ENCODE data around the gene AGBL4. TPM values are rescaled to one million over a fixed set of nuclear protein-coding genes. Genes with fewer than 3 reads are reported as not detected.

AGBL4 gene
- polyA plus RNA-seq, 1 donor (not counting 4 experiments of a cell fraction or from before 2014, with no cell fraction given) = not detected

GRCh38 chr1:48906164-48906563, 1117.6 kb downstream of the AGBL4 start:
- H3K27me3 ChIP-seq (ENCODE audit: control insufficient read depth, extremely low read depth, insufficient read depth, low read length) = no peaks in the 10 kb centered on the region
- no peak overlapping the region for H2AFZ ChIP-seq (ENCODE audit: control insufficient read depth, low read length)
- H3K9me3 ChIP-seq (ENCODE audit: control insufficient read depth, low read depth, low read length) = no peaks in the 10 kb centered on the region
- H3K4me3 ChIP-seq (ENCODE audit: control insufficient read depth in 2 of 3, extremely low read depth in 1 of 3, insufficient read depth in 2 of 3, low read depth in 1 of 3, low read length in 3 of 3) = no peak overlapping the region
- DNase-seq (ENCODE audit: low read depth, low spot score) (no peak), FAIRE-seq (no peak)
- no peak overlapping the region for H3K27ac ChIP-seq (ENCODE audit: control insufficient read depth, insufficient read depth, low read length)
- TF ChIP-seq EZH2 (IDR thresholded peaks at IDR 0.05; ENCODE audit: low read length) = no peak
- TF ChIP-seq, protein P1, sequence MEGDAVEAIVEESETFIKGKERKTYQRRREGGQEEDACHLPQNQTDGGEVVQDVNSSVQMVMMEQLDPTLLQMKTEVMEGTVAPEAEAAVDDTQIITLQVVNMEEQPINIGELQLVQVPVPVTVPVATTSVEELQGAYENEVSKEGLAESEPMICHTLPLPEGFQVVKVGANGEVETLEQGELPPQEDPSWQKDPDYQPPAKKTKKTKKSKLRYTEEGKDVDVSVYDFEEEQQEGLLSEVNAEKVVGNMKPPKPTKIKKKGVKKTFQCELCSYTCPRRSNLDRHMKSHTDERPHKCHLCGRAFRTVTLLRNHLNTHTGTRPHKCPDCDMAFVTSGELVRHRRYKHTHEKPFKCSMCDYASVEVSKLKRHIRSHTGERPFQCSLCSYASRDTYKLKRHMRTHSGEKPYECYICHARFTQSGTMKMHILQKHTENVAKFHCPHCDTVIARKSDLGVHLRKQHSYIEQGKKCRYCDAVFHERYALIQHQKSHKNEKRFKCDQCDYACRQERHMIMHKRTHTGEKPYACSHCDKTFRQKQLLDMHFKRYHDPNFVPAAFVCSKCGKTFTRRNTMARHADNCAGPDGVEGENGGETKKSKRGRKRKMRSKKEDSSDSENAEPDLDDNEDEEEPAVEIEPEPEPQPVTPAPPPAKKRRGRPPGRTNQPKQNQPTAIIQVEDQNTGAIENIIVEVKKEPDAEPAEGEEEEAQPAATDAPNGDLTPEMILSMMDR (optimal IDR thresholded peaks at IDR 0.05 in 1 of 3, IDR thresholded peaks at IDR 0.05 in 1 of 3, conservative IDR thresholded peaks at IDR 0.05 in 1 of 3; ENCODE audit: extremely low read depth in 1 of 3, insufficient read depth in 2 of 3, low read length in 3 of 3) = no peak
- H3K4me1 ChIP-seq (ENCODE audit: control insufficient read depth, extremely low read depth, insufficient read depth, low read length) = no peaks in the 10 kb centered on the region
- H3K9ac ChIP-seq (ENCODE audit: control insufficient read depth, extremely low read depth, insufficient read depth, low read length) = no peak overlapping the region
- no peaks in the 10 kb centered on the region for H3K79me2 ChIP-seq (ENCODE audit: control insufficient read depth, insufficient read depth, low read length)
- H3K9me1 ChIP-seq (ENCODE audit: control insufficient read depth, extremely low read depth, insufficient read depth, low read length) = no peaks in the 10 kb centered on the region
- H3K36me3 ChIP-seq (ENCODE audit: control insufficient read depth in 2 of 2, extremely low read depth in 1 of 2, insufficient read depth in 2 of 2, low read length in 2 of 2) = no peaks in the 10 kb centered on the region
- dilution Hi-C loops (cut with MboI; ENCODE audit: extremely low pct_ligation_motif_present, low sequenced_read_pairs) = no loop called here
- no peak overlapping the region for H3K4me2 ChIP-seq (ENCODE audit: control insufficient read depth, extremely low read depth, insufficient read depth, low read depth, low read length)
- H4K20me1 ChIP-seq (ENCODE audit: control insufficient read depth, extremely low read depth, insufficient read depth, low read length) = no peaks in the 10 kb centered on the region

DNA sequence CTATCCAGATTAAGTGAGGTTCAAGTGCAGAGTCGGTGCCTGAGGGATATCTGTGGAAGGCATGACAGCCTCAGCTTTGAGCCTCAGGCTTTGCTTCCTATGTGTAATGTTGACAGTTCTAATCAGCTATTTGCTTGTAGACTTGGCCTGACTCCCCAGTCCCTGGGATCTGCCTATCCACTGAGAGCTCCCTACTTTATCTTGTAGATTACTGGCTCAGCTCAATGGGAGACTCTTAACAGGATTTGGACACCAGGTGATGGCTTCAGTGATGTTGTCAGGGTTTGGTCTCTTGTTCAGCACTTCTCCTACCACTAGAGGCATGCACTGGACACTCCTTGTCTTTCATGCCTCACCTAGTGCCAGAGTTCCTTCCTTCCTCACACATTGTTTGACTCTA, 1120.5 kb downstream of the AGBL4 start:
- Histone ChIP-seq H3K9me1 (ENCODE audit: control insufficient read depth, extremely low read depth, insufficient read depth, low read length) (no peaks in the 10 kb centered on the region), H3K9me3 (ENCODE audit: control insufficient read depth, low read depth, low read length) (no peaks in the 10 kb centered on the region), H3K9ac (ENCODE audit: control insufficient read depth, extremely low read depth, insufficient read depth, low read length) (no peak overlapping the region), H3K27ac (ENCODE audit: control insufficient read depth, insufficient read depth, low read length) (no peak overlapping the region), H3K4me1 (ENCODE audit: control insufficient read depth, extremely low read depth, insufficient read depth, low read length) (no peaks in the 10 kb centered on the region), H4K20me1 (ENCODE audit: control insufficient read depth, extremely low read depth, insufficient read depth, low read length) (no peaks in the 10 kb centered on the region), H3K4me2 (ENCODE audit: control insufficient read depth, extremely low read depth, insufficient read depth, low read depth, low read length) (no peak overlapping the region), H3K36me3 (ENCODE audit: control insufficient read depth in 2 of 2, extremely low read depth in 1 of 2, insufficient read depth in 2 of 2, low read length in 2 of 2) (no peaks in the 10 kb centered on the region), H3K27me3 (ENCODE audit: control insufficient read depth, extremely low read depth, insufficient read depth, low read length) (no peaks in the 10 kb centered on the region), H2AFZ (ENCODE audit: control insufficient read depth, low read length) (no peak overlapping the region), H3K79me2 (ENCODE audit: control insufficient read depth, insufficient read depth, low read length) (no peaks in the 10 kb centered on the region), H3K4me3 (ENCODE audit: control insufficient read depth in 2 of 3, extremely low read depth in 1 of 3, insufficient read depth in 2 of 3, low read depth in 1 of 3, low read length in 3 of 3) (no peak overlapping the region)
- FAIRE-seq (no peak), DNase-seq (ENCODE audit: low read depth, low spot score) (no peak)
- TF ChIP-seq, protein P1 (optimal IDR thresholded peaks at IDR 0.05 in 1 of 3, IDR thresholded peaks at IDR 0.05 in 1 of 3, conservative IDR thresholded peaks at IDR 0.05 in 1 of 3; ENCODE audit: extremely low read depth in 1 of 3, insufficient read depth in 2 of 3, low read length in 3 of 3) = peak in 2 of 3 experiments; percentile 34 to 40
- TF ChIP-seq EZH2 (IDR thresholded peaks at IDR 0.05; ENCODE audit: low read length) = no peak
- dilution Hi-C loops (cut with MboI; ENCODE audit: extremely low pct_ligation_motif_present, low sequenced_read_pairs) = no loop called here

Data from keratinocyte (primary cell).